HEK293 (cell line): ENCODE results near the gene MFSD11.
A peak's percentile ranks its signal among the peaks of the same experiment; 100 is the strongest.

ENCODE experiments used
- CTCF ChIA-PET: fragments of 350-600 bp; formaldehyde crosslinking; extraction: SDS; loops from one replicate; lab custom pipeline; 2021; ENCODE audit warnings: antibody characterized with exemption; lab: Yijun Ruan, JAX
- POLR2A ChIA-PET: fragments of 300-600 bp; formaldehyde crosslinking; extraction: SDS; loops from one replicate; lab custom pipeline; 2020; ENCODE audit warnings: antibody characterized with exemption, inconsistent platforms; lab: Yijun Ruan, JAX
- H3K27ac ChIP-seq: fragments of 200-500 bp; sonication (Bioruptor generic); 2 replicates; pipeline ENCODE4 v1.5.1; 2014; ENCODE audit warnings: low read depth, low read length, control low read depth, inconsistent platforms; ENCODE audit errors: extremely low read depth
- H3K36me3 ChIP-seq, 2 experiments: fragments of 200-500 bp in 1 of 2; sonication (Bioruptor generic) in 1 of 2; 1 replicate in 1 of 2; 2 replicates in 1 of 2; pipeline ENCODE4 v1.5.1; 2014 to 2017; ENCODE audit warnings: inconsistent platforms in 2 of 2, low read length in 2 of 2; ENCODE audit not compliant: control insufficient read depth in 2 of 2, insufficient read depth in 1 of 2
- H3K4me1 ChIP-seq: fragments of 200-500 bp; sonication (Bioruptor generic); 2 replicates; pipeline ENCODE4 v1.5.1; 2014; ENCODE audit warnings: mild to moderate bottlenecking, low read length, inconsistent platforms; ENCODE audit not compliant: control insufficient read depth, insufficient read depth
- H3K4me3 ChIP-seq: 2 replicates; pipeline ENCODE4 v1.5.1; 2011; ENCODE audit warnings: low read depth, mild to moderate bottlenecking, control low read depth, low read length, moderate library complexity
- H3K9me3 ChIP-seq: fragments of 200-500 bp; sonication (Bioruptor generic); 2 replicates; pipeline ENCODE4 v1.5.1; 2014; ENCODE audit warnings: low read depth, low read length, inconsistent platforms; ENCODE audit not compliant: control insufficient read depth, insufficient read depth
- ATF2 ChIP-seq: fragments of 450-650 bp; formaldehyde crosslinking; IDR thresholded peaks from 2 replicates; pipeline ENCODE4 v1.5.1; 2016; ENCODE audit warnings: missing biosample characterization, missing genetic modification characterization, low read depth
- OSR2 ChIP-seq: fragments of 450-650 bp; formaldehyde crosslinking; IDR thresholded peaks from 2 replicates; pipeline ENCODE4 v1.5.1; 2016; ENCODE audit warnings: missing biosample characterization, missing genetic modification characterization
- PRDM6 ChIP-seq: fragments of 450-650 bp; formaldehyde crosslinking; IDR thresholded peaks from 2 replicates; pipeline ENCODE4 v1.5.1; 2017; ENCODE audit warnings: missing biosample characterization, missing genetic modification characterization
- SCRT2 ChIP-seq: fragments of 450-650 bp; formaldehyde crosslinking; IDR thresholded peaks from 2 replicates; pipeline ENCODE4 v1.5.1; 2016; ENCODE audit warnings: missing biosample characterization, missing genetic modification characterization
- SETDB1 ChIP-seq: IDR thresholded peaks from one replicate; pipeline ENCODE4 v1.6.1; 2017; ENCODE audit warnings: mild to moderate bottlenecking, low read length, moderate library complexity, mixed read lengths; ENCODE audit not compliant: insufficient read length
- TRIM28 ChIP-seq: IDR thresholded peaks from 2 replicates; pipeline ENCODE4 v1.6.1; 2011; ENCODE audit warnings: low read length, control low read depth, borderline replicate concordance
- ZBTB10 ChIP-seq: fragments of 450-650 bp; formaldehyde crosslinking; IDR thresholded peaks from 2 replicates; pipeline ENCODE4 v1.5.1; 2016; ENCODE audit warnings: missing biosample characterization, missing genetic modification characterization
- ZBTB17 ChIP-seq: fragments of 450-650 bp; formaldehyde crosslinking; IDR thresholded peaks from 2 replicates; pipeline ENCODE4 v1.5.1; 2016; ENCODE audit warnings: missing biosample characterization, missing genetic modification characterization
- ZBTB8A ChIP-seq: fragments of 450-650 bp; formaldehyde crosslinking; IDR thresholded peaks from 2 replicates; pipeline ENCODE4 v1.5.1; 2016; ENCODE audit warnings: missing biosample characterization, missing genetic modification characterization
- ZEB2 ChIP-seq: fragments of 450-650 bp; formaldehyde crosslinking; IDR thresholded peaks from 2 replicates; pipeline ENCODE4 v1.5.1; 2016; ENCODE audit warnings: missing biosample characterization, missing genetic modification characterization
- ZFP69B ChIP-seq: fragments of 450-650 bp; formaldehyde crosslinking; IDR thresholded peaks from 2 replicates; pipeline ENCODE4 v1.5.1; 2016; ENCODE audit warnings: missing biosample characterization, missing genetic modification characterization
- ZNF10 ChIP-seq: fragments of 450-650 bp; formaldehyde crosslinking; IDR thresholded peaks from 2 replicates; pipeline ENCODE4 v1.5.1; 2017; ENCODE audit warnings: missing biosample characterization, missing genetic modification characterization
- ZNF140 ChIP-seq: fragments of 450-650 bp; formaldehyde crosslinking; IDR thresholded peaks from 2 replicates; pipeline ENCODE4 v1.5.1; 2016; ENCODE audit warnings: missing biosample characterization, missing genetic modification characterization
- ZNF26 ChIP-seq: fragments of 450-650 bp; formaldehyde crosslinking; IDR thresholded peaks from 2 replicates; pipeline ENCODE4 v1.5.1; 2016; ENCODE audit warnings: missing biosample characterization, missing genetic modification characterization
- ZNF280C ChIP-seq: fragments of 450-650 bp; formaldehyde crosslinking; IDR thresholded peaks from 2 replicates; pipeline ENCODE4 v1.5.1; 2016; ENCODE audit warnings: missing biosample characterization, missing genetic modification characterization
- ZNF354C ChIP-seq: fragments of 450-650 bp; formaldehyde crosslinking; IDR thresholded peaks from 2 replicates; pipeline ENCODE4 v1.5.1; 2016; ENCODE audit warnings: missing biosample characterization, missing genetic modification characterization, low read depth, borderline replicate concordance
- ZNF398 ChIP-seq: fragments of 450-650 bp; formaldehyde crosslinking; IDR thresholded peaks from 2 replicates; pipeline ENCODE4 v1.5.1; 2017; ENCODE audit warnings: missing biosample characterization, missing genetic modification characterization
- ZNF596 ChIP-seq: fragments of 450-650 bp; IDR thresholded peaks from 2 replicates; pipeline ENCODE4 v1.5.0; 2018; ENCODE audit warnings: missing biosample characterization, mild to moderate bottlenecking, missing genetic modification characterization, moderate library complexity
- ZNF664 ChIP-seq: fragments of 450-650 bp; formaldehyde crosslinking; IDR thresholded peaks from 2 replicates; pipeline ENCODE4 v1.5.1; 2016; ENCODE audit warnings: missing biosample characterization, missing genetic modification characterization
- ZNF785 ChIP-seq: fragments of 450-650 bp; formaldehyde crosslinking; IDR thresholded peaks from 2 replicates; pipeline ENCODE4 v1.5.1; 2016; ENCODE audit warnings: missing biosample characterization, missing genetic modification characterization

Gene MFSD11

GRCh38 chr17:76789235-76789788 lies 51.4 kb downstream of the MFSD11 start:
- H3K27ac ChIP-seq, result peak overlapping the region; percentile 38
- peaks cover 16% of the 10 kb centered on the region for H3K4me1 ChIP-seq
- CTCF ChIA-PET, result interaction anchor here (0.7 kb wide), 1 partner anchor 298 kb away, joined by 3 read pairs; no protein-coding TSS in a partner anchor
- no peak for TF ChIP-seq ZBTB10
- peak; percentile 54; the same call in 1 of the 2 replicates for TF ChIP-seq TRIM28
- TF ChIP-seq ZNF10 (tag by site-specific recombination), result peak; percentile 93
- TF ChIP-seq ZBTB8A, result 0 out of 2 replicates have a peak, but pooled peaks have one; percentile 44
- no peak for TF ChIP-seq ZNF280C (tag by site-specific recombination)
- peak; percentile 60 for TF ChIP-seq OSR2 (tag by site-specific recombination)
- 0 out of 2 replicates have a peak, but pooled peaks have one; percentile 23 for TF ChIP-seq ZNF140
- TF ChIP-seq SETDB1, result peak; percentile 36
- TF ChIP-seq ZNF596 (tag by site-specific recombination), result no peak
- H3K36me3 ChIP-seq, result peaks cover 3 to 11% of the 10 kb centered on the region in 2 experiments; a peak in 2 of 3 replicates
- no peak overlapping the region for H3K4me3 ChIP-seq
- POLR2A ChIA-PET, result interaction anchor here (1.0 to 1.8 kb wide), 2 partner anchors 52 to 60 kb away, joined by 3 to 8 read pairs; partner anchors contain the start of genes MFSD11 and SRSF2
- no peaks in the 10 kb centered on the region for H3K9me3 ChIP-seq

- POLR2A ChIA-PET, result interaction anchor here (0.7 to 1.8 kb wide), 3 partner anchors 39 to 64 kb away, joined by 3 to 8 read pairs (median 4); partner anchors contain the start of genes MFSD11 and SRSF2
- Histone ChIP-seq H3K36me3 (peaks cover 0 to 2% of the 10 kb centered on the region in 2 experiments; a peak in 1 of 3 replicates), H3K9me3 (no peaks in the 10 kb centered on the region), H3K27ac (peak overlapping the region; percentile 76), H3K4me3 (peak overlapping the region; percentile 20), H3K4me1 (peaks cover 16% of the 10 kb centered on the region)
- CTCF ChIA-PET, result interaction anchor here (0.7 to 1.0 kb wide), 2 partner anchors 38 to 324 kb away, joined by 3 to 5 read pairs; partner anchors contain the start of gene AANAT
- TF ChIP-seq ZNF785 (tag by site-specific recombination), result no peak
- TF ChIP-seq SETDB1, result no peak
- no peak for TF ChIP-seq ATF2 (tag by site-specific recombination)
- no peak for TF ChIP-seq ZNF26 (tag by site-specific recombination)
- 0 out of 2 replicates have a peak, but pooled peaks have one; percentile 23 for TF ChIP-seq ZBTB17 (tag by site-specific recombination)
- TF ChIP-seq ZNF354C (tag by site-specific recombination), result no peak
- TF ChIP-seq SCRT2 (tag by site-specific recombination), result peak; percentile 71
- TF ChIP-seq PRDM6 (tag by site-specific recombination), result peak; percentile 99
- no peak for TF ChIP-seq ZFP69B
- peak; percentile 96 for TF ChIP-seq ZNF398 (tag by site-specific recombination)
- peak; percentile 57; the same call in 1 of the 2 replicates for TF ChIP-seq ZEB2 (tag by site-specific recombination)
- TF ChIP-seq ZNF664 (tag by site-specific recombination), result peak; percentile 19; the same call in 1 of the 2 replicates
These were observed 53.4 kb downstream of the MFSD11 start for GRCh38 chr17:76791053-76791980.
